T follicular helper cell (primary cell): Measurements from ENCODE around the gene NEUROG2.
"Not testable (repeated sequence)": the region's sequence is repeated elsewhere in the genome, so short reads cannot be mapped to it uniquely, and the experiment has no call there.

Experiments
- DNase-seq: peaks from one replicate; pipeline ENCODE4 v3.0.0-alpha.2; 2020; ENCODE audit warnings: low read depth
- total RNA-seq, 2 experiments: gene quantifications; one replicate each; lab custom pipeline; 2026; lab: John Stamatoyannopoulos, UW

NEUROG2 gene
- 0 reads per million in 2 experiments for total RNA-seq

DNA sequence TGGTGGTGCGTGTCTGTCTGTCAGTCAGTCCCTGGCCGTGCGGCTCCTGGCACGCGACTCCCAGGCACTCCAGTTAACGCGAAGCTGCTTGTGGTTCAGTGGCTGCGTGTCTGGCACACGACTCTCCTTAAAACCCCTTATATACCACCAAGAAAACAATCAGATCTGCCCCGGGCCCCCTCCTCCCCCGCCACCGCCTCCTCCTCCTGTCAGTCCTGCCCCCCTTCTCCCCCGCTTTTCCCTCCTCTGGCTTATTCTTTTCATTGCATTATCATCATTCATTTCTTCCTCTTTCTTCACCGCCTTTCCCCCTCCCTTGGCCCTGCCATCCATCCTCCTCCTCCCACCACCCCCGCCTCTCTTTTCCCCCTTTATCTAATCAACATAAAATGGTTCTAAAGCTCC lies at the start of gene NEUROG2:
Gene NEUROG2 (minus strand): TSS at position 115 of the 405 bp plus-strand sequence. CDS start 705 bp downstream, outside the sequence.
- no peak for DNase-seq

DNA sequence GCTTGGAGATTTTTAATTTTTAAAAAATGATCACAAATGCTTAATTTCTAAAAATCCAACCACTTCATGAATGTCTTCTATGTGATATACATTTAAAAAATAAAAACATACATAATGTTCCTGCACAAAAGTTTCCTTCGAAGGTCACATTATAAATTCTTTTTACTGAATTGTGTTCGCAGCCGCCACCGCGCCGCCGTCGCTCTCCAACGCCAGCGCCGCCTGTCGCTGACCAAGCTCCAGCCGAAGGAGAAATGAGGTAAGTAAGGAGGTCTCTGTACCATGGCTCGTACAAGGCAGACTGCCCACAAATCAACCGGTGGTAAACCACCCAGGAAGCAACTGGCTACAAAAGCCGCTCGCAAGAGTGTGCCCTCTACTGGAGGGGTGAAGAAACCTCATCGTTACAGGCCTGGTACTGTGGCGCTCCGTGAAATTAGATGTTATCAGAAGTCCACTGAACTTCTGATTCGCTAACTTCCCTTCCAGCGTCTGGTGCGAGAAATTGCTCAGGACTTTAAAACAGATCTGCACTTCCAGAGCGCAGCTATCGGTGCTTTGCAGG lies 48.8 kb upstream of the NEUROG2 start:
- DNase-seq = no peak

DNA sequence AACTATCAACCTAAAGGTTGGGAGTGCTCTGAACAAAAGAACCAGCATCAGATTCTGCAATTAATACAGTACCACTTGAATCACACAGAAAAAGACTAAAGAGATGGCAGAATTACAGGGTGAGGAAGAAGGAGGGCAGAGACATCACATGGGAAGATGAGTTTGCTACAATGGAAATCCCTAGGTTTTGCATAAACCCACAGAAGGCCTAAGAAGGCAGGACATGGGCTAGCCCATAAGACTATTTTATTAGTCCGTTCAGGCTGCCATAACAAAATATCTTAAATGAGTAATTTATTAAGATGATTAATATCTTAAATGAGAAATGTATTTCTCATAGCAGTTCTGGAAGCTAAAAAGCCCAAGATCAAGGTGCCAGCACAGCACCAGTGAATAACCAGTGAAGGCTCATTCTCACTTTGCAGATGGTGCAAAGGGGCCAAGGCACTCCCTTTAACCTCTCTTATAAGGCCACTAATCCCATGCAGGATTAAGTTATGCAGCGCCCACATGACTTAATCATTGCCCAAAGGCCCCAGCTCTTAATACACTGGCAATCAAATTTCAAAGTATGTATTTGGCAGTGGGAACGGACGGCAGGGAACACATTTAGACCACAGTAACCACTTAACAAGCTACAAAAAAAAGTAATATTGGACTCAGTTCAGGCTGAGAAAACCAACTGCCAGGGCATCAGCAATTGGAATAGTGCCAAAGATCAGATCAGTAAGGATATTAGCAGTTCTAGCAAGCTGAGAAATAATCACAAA lies 47.6 kb upstream of the NEUROG2 start:
- DNase-seq = no peak

- no peak for DNase-seq
Measured at GRCh38 chr4:112562254-112562879, 46.4 kb upstream of the NEUROG2 start.

- no peak for DNase-seq
Measured at GRCh38 chr4:112560084-112560483, 44.1 kb upstream of the NEUROG2 start.

DNA sequence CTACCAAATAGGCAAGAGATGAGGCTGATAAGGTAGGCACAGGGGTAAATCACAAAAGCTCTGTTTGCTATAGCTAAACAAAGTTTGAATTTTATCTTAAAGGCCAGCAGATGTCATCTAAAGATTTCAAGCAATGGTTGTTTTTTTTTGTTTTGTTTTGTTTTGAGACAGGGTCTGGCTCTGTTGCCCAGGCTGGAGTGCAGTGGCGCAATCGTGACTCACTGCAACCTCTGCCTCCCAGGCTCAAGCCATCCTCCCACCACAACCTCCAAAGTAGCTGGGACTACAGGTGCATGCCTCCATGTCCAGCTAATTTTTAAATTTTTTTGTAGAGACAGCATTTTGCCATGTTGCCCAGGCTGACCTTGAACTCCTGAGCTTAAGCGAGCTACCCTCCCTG lies 43.1 kb upstream of the NEUROG2 start:
- DNase-seq = no peak

- DNase-seq = no peak
Measured at GRCh38 chr4:112557676-112558411, 41.9 kb upstream of the NEUROG2 start.

DNA sequence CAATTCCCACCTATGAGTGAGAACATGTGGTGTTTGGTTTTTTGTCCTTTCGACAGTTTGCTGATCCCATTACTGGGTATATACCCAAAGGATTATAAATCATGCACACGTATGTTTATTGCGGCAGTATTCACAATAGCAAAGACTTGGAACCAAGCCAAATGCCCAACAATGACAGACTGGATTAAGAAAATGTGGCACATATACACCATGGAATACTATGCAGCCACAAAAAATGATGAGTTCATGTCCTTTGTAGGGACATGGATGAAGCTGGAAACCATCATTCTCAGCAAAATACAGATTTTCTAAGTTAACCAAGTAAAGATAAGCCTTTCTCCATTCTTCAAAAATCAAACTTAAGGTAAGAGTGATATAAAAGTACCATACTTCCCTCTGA lies 38.3 kb upstream of the NEUROG2 start:
- not testable (repeated sequence) for DNase-seq

DNA sequence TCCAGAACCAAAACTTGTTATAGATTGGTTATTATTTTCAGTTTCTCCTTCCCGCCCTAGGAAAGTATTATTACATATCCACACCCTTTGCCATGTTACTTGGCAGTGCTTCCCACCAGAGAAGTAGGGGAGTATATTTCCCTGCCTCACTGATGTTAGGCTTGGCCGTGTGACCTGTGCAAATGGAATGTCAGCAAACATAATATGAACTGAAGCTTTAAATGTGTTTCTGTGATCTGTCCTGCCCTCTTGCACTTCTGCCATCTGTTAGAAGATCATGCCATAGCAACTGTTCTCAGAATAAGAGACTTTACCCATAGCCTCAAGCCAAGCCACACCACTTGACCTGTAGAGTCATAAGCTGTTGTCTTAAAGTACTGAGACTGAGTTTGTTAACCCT lies 36.7 kb upstream of the NEUROG2 start:
- DNase-seq = no peak

GRCh38 chr4:112550728-112551127 lies 34.7 kb upstream of the NEUROG2 start:
- DNase-seq = no peak

GRCh38 chr4:112546476-112546875 lies 30.5 kb upstream of the NEUROG2 start:
- DNase-seq = no peak

GRCh38 chr4:112545346-112545745 lies 29.4 kb upstream of the NEUROG2 start:
- DNase-seq = no peak

GRCh38 chr4:112540695-112541094 lies 24.7 kb upstream of the NEUROG2 start:
- no peak for DNase-seq

DNA sequence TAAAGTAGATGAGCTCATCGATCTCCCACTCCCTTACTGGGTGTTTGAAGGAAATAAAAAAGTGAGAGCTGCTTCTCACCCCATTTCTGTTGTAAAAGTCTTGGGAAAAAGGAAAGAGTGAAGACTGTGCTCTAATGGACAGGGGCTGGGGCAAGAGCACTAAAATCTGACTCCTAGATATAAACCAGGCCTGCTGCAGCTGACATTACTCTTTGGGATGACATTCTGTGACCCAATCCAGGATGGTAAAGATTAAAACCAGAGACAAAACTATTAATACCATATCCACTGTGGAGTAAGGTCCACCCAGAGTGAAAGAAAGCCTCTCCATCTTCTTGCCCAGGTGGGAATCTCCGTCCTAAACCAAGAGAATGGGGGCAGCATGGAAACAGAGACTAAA lies 20.1 kb upstream of the NEUROG2 start:
- DNase-seq = no peak

DNA sequence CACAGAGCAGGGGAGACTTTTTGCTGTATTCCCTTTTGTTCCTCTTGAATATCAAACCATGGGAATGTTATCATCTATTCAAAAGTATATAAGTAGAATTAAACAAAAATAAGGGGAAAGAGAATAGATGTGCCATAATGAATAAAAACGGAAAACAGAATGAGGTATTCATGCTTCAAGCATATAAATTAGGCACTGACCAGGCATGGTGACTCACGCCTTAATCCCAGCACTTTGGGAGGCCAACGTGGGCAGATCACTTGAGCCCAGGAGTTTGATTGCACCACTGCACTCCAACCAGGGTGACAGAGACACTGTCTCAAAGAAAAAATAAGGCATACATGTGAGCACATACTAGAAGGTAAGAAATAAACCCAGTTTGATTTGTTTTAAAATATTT lies 16.3 kb upstream of the NEUROG2 start:
- DNase-seq = no peak

- no peak for DNase-seq
Measured at GRCh38 chr4:112531146-112531545, 15.2 kb upstream of the NEUROG2 start.

DNA sequence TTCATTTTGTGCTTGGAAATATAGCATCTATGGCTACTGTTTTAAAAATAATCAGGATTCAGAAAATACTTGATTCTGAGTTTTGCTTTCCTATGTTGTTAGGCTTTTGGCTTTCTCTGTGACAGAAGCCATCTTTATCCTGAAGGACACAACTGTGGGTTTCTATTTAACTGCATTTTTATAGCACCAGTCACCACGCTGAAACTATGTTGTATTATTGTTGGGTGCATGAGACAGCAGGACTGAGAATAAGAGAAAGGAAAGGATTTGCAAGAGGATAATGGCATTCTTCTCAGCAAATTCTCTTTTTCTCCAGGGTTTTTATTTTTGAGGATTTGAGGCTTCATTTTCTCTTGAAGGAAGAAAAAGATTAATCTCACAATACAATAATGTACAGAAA lies 10.1 kb upstream of the NEUROG2 start:
- DNase-seq = no peak

DNA sequence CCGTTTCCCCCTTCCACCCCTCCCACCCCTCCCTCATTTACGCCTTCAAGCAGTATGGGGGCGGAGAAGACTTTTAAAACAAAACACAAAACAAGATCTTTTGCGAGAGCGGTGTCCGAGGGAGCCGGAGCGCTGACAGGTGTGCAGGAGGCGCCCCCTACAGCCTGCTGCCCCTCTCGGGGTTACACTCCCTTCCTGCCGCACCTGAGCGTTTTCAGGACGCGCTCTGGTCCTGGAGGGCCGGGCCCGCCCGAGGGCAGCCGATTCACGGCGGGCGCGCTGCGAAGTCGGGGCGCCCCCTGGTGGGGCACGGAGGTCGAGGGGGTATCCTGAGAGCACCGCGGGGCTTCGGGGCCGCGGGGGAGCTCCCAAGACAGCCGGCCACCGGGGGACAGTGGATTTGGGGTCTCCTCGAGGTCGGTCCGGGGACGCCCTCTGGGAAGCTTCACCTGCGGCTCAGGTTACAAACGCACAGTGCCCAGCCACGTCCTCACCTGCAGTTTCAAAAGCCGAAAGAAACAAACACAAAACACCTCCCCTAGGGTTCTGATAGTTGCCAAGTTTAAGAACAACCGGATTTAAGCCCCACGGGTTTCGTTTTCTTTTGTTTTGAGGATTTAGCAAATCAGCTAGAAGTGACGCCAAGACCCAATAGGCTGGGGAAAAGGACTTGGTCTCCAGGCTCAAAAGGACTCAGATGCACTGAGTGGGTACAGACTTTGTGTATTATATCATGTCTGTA lies 8.0 kb upstream of the NEUROG2 start:
- DNase-seq = peak; percentile 55

GRCh38 chr4:112523008-112523721 lies 7.2 kb upstream of the NEUROG2 start:
- DNase-seq = no peak

- not testable (repeated sequence) for DNase-seq
Measured at GRCh38 chr4:112522431-112522830, 6.5 kb upstream of the NEUROG2 start.
